PC-3 (cell line): Measurements from ENCODE around the gene FKBP2. TPM values are rescaled to one million over a fixed set of nuclear protein-coding genes. Genes with fewer than 3 reads are reported as not detected.

Experiments
- ATAC-seq: fragments of 200-7000 bp; cut with Tn5 transposase; 2 replicates; pipeline ENCODE4 v1.9.1; 2020; ENCODE audit warnings: mild to moderate bottlenecking, moderate library complexity
- BruUV-seq: library from RNA; stranded (reverse); fragments of 400-500 nt; replicated peaks from 2 replicates; lab custom pipeline; 2021; lab: Mats Ljungman, UMichigan
- CTCF ChIA-PET: fragments of 300-600 bp; sonication (Branson Sonifier 250); formaldehyde crosslinking; loops from one replicate; lab custom pipeline; 2022; ENCODE audit warnings: antibody characterized with exemption; lab: Charles Lee
- POLR2A ChIA-PET: fragments of 300-600 bp; sonication (Branson Sonifier 250); formaldehyde crosslinking; loops from one replicate; lab custom pipeline; 2022; ENCODE audit warnings: antibody characterized with exemption; ENCODE audit not compliant: unreplicated experiment; lab: Charles Lee
- DNase-seq: peaks from one replicate; pipeline ENCODE4 v3.0.0-alpha.2; 2015
- H2AFZ ChIP-seq: fragments of 300-600 bp; sonication (generic); 2 replicates; pipeline ENCODE4 v1.6.0; 2016; ENCODE audit warnings: antibody characterized with exemption, low read length
- H3F3A ChIP-seq: fragments of 300-600 bp; sonication (generic); one replicate; pipeline ENCODE4 v1.6.0; 2017; ENCODE audit warnings: antibody characterized with exemption, low read length, control low read depth, mild to moderate bottlenecking; ENCODE audit not compliant: unreplicated experiment
- H3K27ac ChIP-seq: fragments of 300-600 bp; sonication (generic); 2 replicates; pipeline ENCODE4 v1.5.1; 2016; ENCODE audit warnings: mild to moderate bottlenecking, low read length
- H3K27me3 ChIP-seq: fragments of 300-600 bp; sonication (generic); 2 replicates; pipeline ENCODE4 v1.6.1; 2016; ENCODE audit warnings: low read length, mixed read lengths
- H3K36me3 ChIP-seq: fragments of 300-600 bp; sonication (generic); 2 replicates; pipeline ENCODE4 v1.6.1; 2016; ENCODE audit warnings: low read depth, mixed run types, low read length, mixed read lengths
- H3K4me1 ChIP-seq: fragments of 300-600 bp; sonication (generic); 2 replicates; pipeline ENCODE4 v1.5.1; 2016; ENCODE audit warnings: low read length; ENCODE audit not compliant: insufficient read depth
- H3K4me2 ChIP-seq: fragments of 300-600 bp; sonication (generic); 2 replicates; pipeline ENCODE4 v1.6.0; 2016; ENCODE audit warnings: low read length
- H3K4me3 ChIP-seq: fragments of 300-600 bp; sonication (generic); 2 replicates; pipeline ENCODE4 v1.5.1; 2016; ENCODE audit warnings: mild to moderate bottlenecking, low read length, mixed read lengths
- H3K79me2 ChIP-seq: fragments of 300-600 bp; sonication (generic); 2 replicates; pipeline ENCODE4 v1.6.1; 2017; ENCODE audit warnings: low read length, mixed read lengths
- H3K9ac ChIP-seq: fragments of 300-600 bp; sonication (generic); 2 replicates; pipeline ENCODE4 v1.6.0; 2016; ENCODE audit warnings: mild to moderate bottlenecking, low read length
- H3K9me2 ChIP-seq: fragments of 300-600 bp; sonication (generic); replicated peaks from 2 replicates; pipeline ENCODE4 v1.6.1; 2016; ENCODE audit warnings: mixed run types, low read length, mixed read lengths
- H3K9me3 ChIP-seq: fragments of 300-600 bp; sonication (generic); 2 replicates; pipeline ENCODE4 v1.6.1; 2016; ENCODE audit warnings: low read length, mixed read lengths
- H4K20me1 ChIP-seq: fragments of 300-600 bp; sonication (generic); 2 replicates; pipeline ENCODE4 v1.6.1; 2016; ENCODE audit warnings: low read length, mixed read lengths
- CTCF ChIP-seq: fragments of 300-600 bp; sonication (generic); conservative IDR thresholded peaks from 2 replicates; pipeline ENCODE4 v1.5.1; 2017; ENCODE audit warnings: antibody characterized with exemption, low read depth, mild to moderate bottlenecking, low read length
- EZH2 ChIP-seq: fragments of 300-600 bp; sonication (generic); IDR thresholded peaks from one replicate; pipeline ENCODE4 v1.6.1; 2017; ENCODE audit warnings: antibody characterized with exemption, mild to moderate bottlenecking, low read length; ENCODE audit not compliant: unreplicated experiment
- EZH2phosphoT487 ChIP-seq: fragments of 300-600 bp; sonication (generic); IDR thresholded peaks from 2 replicates; pipeline ENCODE4 v1.6.1; 2018; ENCODE audit warnings: mild to moderate bottlenecking, antibody characterized with exemption, low read length, borderline replicate concordance
- intact Hi-C: fragments of 100-400 bp; cut with micrococcal nuclease; formaldehyde crosslinking; loops from 2 replicates; pipeline ENCODE4 v1.9.0; 2023
- total RNA-seq: library from RNA; depleted of rRNA; stranded (reverse); fragments of >200 nt; gene quantifications from 2 replicates; pipeline ENCODE4 v1.2.3, GENCODE V29; 2014

FKBP2 gene
- total RNA-seq, 1 experiment from 2014 or later, result 215 TPM

GRCh38 chr11:64204464-64204989 is 36.4 kb upstream of the FKBP2 start:
- intact Hi-C loops, result loop anchor here (1.0 to 2.0 kb wide), 3 partner anchors 22 to 100 kb away; partner anchors contain the start of genes ESRRA, NUDT22, PLCB3 and TRPT1
- no peaks in the 10 kb centered on the region for H3K9me2 ChIP-seq
- no TSS peak for BruUV-seq
- TF ChIP-seq EZH2 (no peak), CTCF (peak; percentile 96)
- no peaks in the 10 kb centered on the region for H3K27me3 ChIP-seq
- H3K36me3 ChIP-seq, result peaks cover 68% of the 10 kb centered on the region
- H3F3A ChIP-seq, result peaks cover 4% of the 10 kb centered on the region
- no peak overlapping the region for H3K27ac ChIP-seq
- ChIA-PET CTCF (interaction anchor here (0.5 to 1.6 kb wide), 17 partner anchors 9 to 151 kb away, joined by 3 to 15 read pairs (median 5); partner anchors contain the start of genes DNAJC4, FKBP2, NUDT22 and PRDX5), POLR2A (interaction anchor here (0.7 to 1.1 kb wide), 2 partner anchors 19 to 121 kb away, joined by 6 to 10 read pairs; partner anchors contain the start of gene STIP1)
- ATAC-seq (peak; percentile 73), DNase-seq (peak; percentile 98)
- H3K4me2 ChIP-seq, result no peak overlapping the region
- no peaks in the 10 kb centered on the region for H3K9me3 ChIP-seq
- H3K9ac ChIP-seq, result no peak overlapping the region
- peaks cover 7% of the 10 kb centered on the region; the same call in 1 of the 2 replicates for H4K20me1 ChIP-seq
- H3K79me2 ChIP-seq, result peaks cover 9% of the 10 kb centered on the region; the same call in 1 of the 2 replicates
- 0 out of 2 replicates have a peak, but pooled peaks cover 3% of the 10 kb centered on the region for H3K4me1 ChIP-seq
- H3K4me3 ChIP-seq, result no peak overlapping the region
- H2AFZ ChIP-seq, result no peak overlapping the region

DNA sequence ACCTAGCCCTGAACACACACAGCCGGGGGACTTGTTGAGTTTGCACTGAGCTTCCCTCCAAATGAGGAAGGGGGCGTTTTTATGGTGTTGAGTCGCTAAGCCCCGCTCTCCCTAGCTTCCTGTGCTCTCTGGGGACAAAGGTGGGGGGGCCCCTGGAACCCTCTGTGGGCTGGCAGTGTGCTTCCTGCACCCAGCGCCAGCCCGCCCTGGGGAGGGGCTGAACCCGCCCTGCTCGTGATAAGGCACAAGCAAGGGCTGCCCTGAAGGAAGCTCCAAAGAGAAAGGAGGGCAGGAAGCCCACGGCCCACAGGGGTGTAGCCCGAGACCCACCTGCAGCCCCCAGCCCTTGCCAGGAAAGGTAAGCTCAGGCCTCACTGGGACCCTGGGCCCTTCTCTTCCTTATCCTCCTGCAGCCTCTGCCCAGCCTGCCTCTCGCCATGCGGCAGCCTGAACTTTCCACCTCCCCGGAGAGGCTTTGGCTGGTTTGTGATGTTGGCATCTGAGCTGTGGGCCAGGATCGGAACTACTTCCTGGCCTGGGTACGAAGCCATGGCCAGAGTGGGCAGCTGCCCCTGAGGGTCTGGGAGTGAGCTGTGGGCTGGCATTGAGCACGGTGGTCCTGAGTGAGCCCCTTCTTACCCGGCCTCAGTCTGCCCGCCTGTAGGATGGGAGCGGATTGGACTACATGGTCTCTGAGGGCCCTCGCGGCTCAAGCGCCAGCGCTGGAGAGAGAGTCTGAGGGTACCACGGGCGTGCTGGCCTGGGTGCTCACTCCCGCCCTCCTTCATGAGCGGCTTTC is 34.2 kb upstream of the FKBP2 start, which contains the start of gene FERMT3:
Gene FERMT3 (plus strand): TSS at position 265 of the 799 bp plus-strand sequence. CDS start 644 bp downstream, outside the sequence.
- intact Hi-C loops, result no loop called here

More for the DNA sequence above, 34.2 kb upstream of the FKBP2 start, which contains the start of gene FERMT3:
- Histone ChIP-seq H3K9me3 (no peaks in the 10 kb centered on the region), H3K4me2 (no peak within 1 kb of the TSS), H2AFZ (no peak within 1 kb of the TSS), H3K27me3 (no peaks in the 10 kb centered on the region), H3K4me3 (no peak within 1 kb of the TSS), H3K27ac (no peak within 1 kb of the TSS), H3K36me3 (peaks cover 48% of the 10 kb centered on the region), H3K79me2 (no peaks in the 10 kb centered on the region), H3K9me2 (no peaks in the 10 kb centered on the region), H4K20me1 (peaks cover 7% of the 10 kb centered on the region; the same call in 1 of the 2 replicates), H3F3A (peaks cover 4% of the 10 kb centered on the region), H3K4me1 (0 out of 2 replicates have a peak, but pooled peaks cover 3% of the 10 kb centered on the region), H3K9ac (no peak within 1 kb of the TSS)
- TF ChIP-seq CTCF (no peak), EZH2 (no peak), EZH2phosphoT487 (no peak)
- BruUV-seq, result no TSS peak
- POLR2A ChIA-PET, result no interaction called here
- ATAC-seq (no peak), DNase-seq (no peak)
- CTCF ChIA-PET, result interaction anchor here (0.7 kb wide), 1 partner anchor 45 kb away, joined by 7 read pairs; no protein-coding TSS in a partner anchor
